ENCODE measurements around the gene ARPC3.
"Not testable (repeated sequence)": the region's sequence is repeated elsewhere in the genome, so short reads cannot be mapped to it uniquely, and the experiment has no call there.

Gene ARPC3

GRCh38 chr12:110417113-110417512, 33.0 kb downstream of the ARPC3 start:
- DNase-seq (ENCODE audit: low read depth): not testable (repeated sequence)

- DNase-seq (ENCODE audit: low read depth): not testable (repeated sequence)
These were observed 40.1 kb downstream of the ARPC3 start for GRCh38 chr12:110410086-110410485.

GRCh38 chr12:110405126-110405662, 44.9 kb downstream of the ARPC3 start:
- DNase-seq (ENCODE audit: low read depth): not testable (repeated sequence)

GRCh38 chr12:110403976-110404682, 46.0 kb downstream of the ARPC3 start:
- DNase-seq (ENCODE audit: low read depth): no peak

- peak; percentile 78 for DNase-seq (ENCODE audit: low read depth)
These were observed 46.8 kb downstream of the ARPC3 start, which contains the start of gene ANAPC7 for GRCh38 chr12:110403146-110403975. ANAPC7 (minus strand) TSS chr12:110403708; CDS start chr12:110403627, 81 bp downstream.
